GM11168 (cell line): ENCODE results near the gene S100A16.
"Not testable (repeated sequence)": the region's sequence is repeated elsewhere in the genome, so short reads cannot be mapped to it uniquely, and the experiment has no call there.

Source experiments
- in situ Hi-C: fragments of 300-500 bp; cut with MboI; formaldehyde crosslinking; loops from one replicate; pipeline ENCODE4 v1.12.0; 2022; ENCODE audit warnings: low sequenced_read_pairs; ENCODE audit not compliant: unreplicated experiment

Gene S100A16

GRCh38 chr1:153597206-153597605, 15.7 kb downstream of the S100A16 start:
- in situ Hi-C loops = no loop called here

GRCh38 chr1:153592748-153593147, 20.2 kb downstream of the S100A16 start:
- in situ Hi-C loops = no loop called here

- in situ Hi-C loops = no loop called here
These were observed 24.5 kb downstream of the S100A16 start for GRCh38 chr1:153588482-153588881.

GRCh38 chr1:153588033-153588432, 24.9 kb downstream of the S100A16 start:
- in situ Hi-C loops = not testable (repeated sequence)

- in situ Hi-C loops = no loop called here
These were observed 25.6 kb downstream of the S100A16 start for GRCh38 chr1:153587314-153587713.

GRCh38 chr1:153586347-153586746, 26.6 kb downstream of the S100A16 start:
- in situ Hi-C loops = no loop called here

GRCh38 chr1:153585006-153585405, 27.9 kb downstream of the S100A16 start:
- in situ Hi-C loops = no loop called here

- in situ Hi-C loops = no loop called here
These were observed 29.0 kb downstream of the S100A16 start for GRCh38 chr1:153583976-153584375.

- in situ Hi-C loops = not testable (repeated sequence)
These were observed 29.4 kb downstream of the S100A16 start for GRCh38 chr1:153583514-153583913.

- in situ Hi-C loops = not testable (repeated sequence)
These were observed 30.1 kb downstream of the S100A16 start for GRCh38 chr1:153582836-153583235.

GRCh38 chr1:153578936-153579335, 34.0 kb downstream of the S100A16 start:
- in situ Hi-C loops = no loop called here

GRCh38 chr1:153578490-153578889, 34.4 kb downstream of the S100A16 start:
- in situ Hi-C loops = no loop called here

- in situ Hi-C loops = no loop called here
These were observed 35.3 kb downstream of the S100A16 start for GRCh38 chr1:153577624-153578051.

- in situ Hi-C loops = no loop called here
These were observed 35.8 kb downstream of the S100A16 start for GRCh38 chr1:153577138-153577537.

- in situ Hi-C loops = not testable (repeated sequence)
These were observed 37.4 kb downstream of the S100A16 start for GRCh38 chr1:153575497-153575896.

GRCh38 chr1:153575081-153575491, 37.9 kb downstream of the S100A16 start:
- in situ Hi-C loops = not testable (repeated sequence)

- in situ Hi-C loops = no loop called here
These were observed 39.6 kb downstream of the S100A16 start for GRCh38 chr1:153573351-153573750.

- in situ Hi-C loops = no loop called here
These were observed 40.3 kb downstream of the S100A16 start for GRCh38 chr1:153572569-153573015.

- in situ Hi-C loops = no loop called here
These were observed 41.2 kb downstream of the S100A16 start for GRCh38 chr1:153571706-153572105.

- in situ Hi-C loops = no loop called here
These were observed 42.1 kb downstream of the S100A16 start for GRCh38 chr1:153570874-153571273.

- in situ Hi-C loops = no loop called here
These were observed 43.5 kb downstream of the S100A16 start for GRCh38 chr1:153569465-153569864.

- in situ Hi-C loops = no loop called here
These were observed 44.4 kb downstream of the S100A16 start for GRCh38 chr1:153568367-153569099.
